Fibroblast of lung (primary cell): ENCODE measurements around the gene ASB15.

Experiments used
- EZH2 ChIP-seq: IDR thresholded peaks from 2 replicates; pipeline ENCODE4 v1.5.1; 2012; ENCODE audit warnings: low read length, control low read depth, mild to moderate bottlenecking; ENCODE audit errors: missing control alignments
- TF ChIP-seq, protein P1 (sequence below), 2 donors: IDR thresholded peaks in 1 of 2; conservative IDR thresholded peaks in 1 of 2; 1 replicate in 1 of 2; 2 replicates in 1 of 2; pipeline ENCODE4 v1.5.1; 2011 to 2012; ENCODE audit warnings: low read length in 2 of 2, control low read depth in 1 of 2, inconsistent platforms in 1 of 2, low read depth in 1 of 2, mild to moderate bottlenecking in 1 of 2

- TF ChIP-seq, protein P1, sequence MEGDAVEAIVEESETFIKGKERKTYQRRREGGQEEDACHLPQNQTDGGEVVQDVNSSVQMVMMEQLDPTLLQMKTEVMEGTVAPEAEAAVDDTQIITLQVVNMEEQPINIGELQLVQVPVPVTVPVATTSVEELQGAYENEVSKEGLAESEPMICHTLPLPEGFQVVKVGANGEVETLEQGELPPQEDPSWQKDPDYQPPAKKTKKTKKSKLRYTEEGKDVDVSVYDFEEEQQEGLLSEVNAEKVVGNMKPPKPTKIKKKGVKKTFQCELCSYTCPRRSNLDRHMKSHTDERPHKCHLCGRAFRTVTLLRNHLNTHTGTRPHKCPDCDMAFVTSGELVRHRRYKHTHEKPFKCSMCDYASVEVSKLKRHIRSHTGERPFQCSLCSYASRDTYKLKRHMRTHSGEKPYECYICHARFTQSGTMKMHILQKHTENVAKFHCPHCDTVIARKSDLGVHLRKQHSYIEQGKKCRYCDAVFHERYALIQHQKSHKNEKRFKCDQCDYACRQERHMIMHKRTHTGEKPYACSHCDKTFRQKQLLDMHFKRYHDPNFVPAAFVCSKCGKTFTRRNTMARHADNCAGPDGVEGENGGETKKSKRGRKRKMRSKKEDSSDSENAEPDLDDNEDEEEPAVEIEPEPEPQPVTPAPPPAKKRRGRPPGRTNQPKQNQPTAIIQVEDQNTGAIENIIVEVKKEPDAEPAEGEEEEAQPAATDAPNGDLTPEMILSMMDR (conservative IDR thresholded peaks at IDR 0.05 in 1 of 2, IDR thresholded peaks at IDR 0.05 in 1 of 2; ENCODE audit: low read depth in 1 of 2, low read length in 2 of 2): no peak
- no peak for TF ChIP-seq EZH2
These were observed 85.5 kb downstream of the ASB15 start for GRCh38 chr7:123687161-123687560.
